DND-41 (cell line): ENCODE results near the gene H1-8.

ENCODE experiments used
- ATAC-seq: fragments of 200-7000 bp; cut with Tn5 transposase; 3 replicates; pipeline ENCODE4 v1.9.1; 2021; ENCODE audit warnings: low read depth; ENCODE audit not compliant: insufficient read depth
- DNase-seq: peaks from one replicate; pipeline ENCODE4 v3.0.0-alpha.2; 2020
- H2AFZ ChIP-seq: 2 replicates; pipeline ENCODE4 v1.6.0; 2012; ENCODE audit warnings: low read depth, low read length
- H3K27ac ChIP-seq: 2 replicates; pipeline ENCODE4 v1.5.1; 2012; ENCODE audit warnings: low read length, inconsistent platforms
- H3K27me3 ChIP-seq: fragments of 200-600 bp; sonication (generic); 2 replicates; pipeline ENCODE4 v1.6.0; 2012; ENCODE audit warnings: low read length, mild to moderate bottlenecking, inconsistent platforms; ENCODE audit not compliant: insufficient read depth, poor library complexity
- H3K36me3 ChIP-seq: 2 replicates; pipeline ENCODE4 v1.5.1; 2012; ENCODE audit warnings: low read length, inconsistent platforms; ENCODE audit not compliant: insufficient read depth
- H3K4me1 ChIP-seq: 2 replicates; pipeline ENCODE4 v1.5.1; 2012; ENCODE audit warnings: mild to moderate bottlenecking, low read length; ENCODE audit not compliant: insufficient read depth
- H3K4me2 ChIP-seq: 2 replicates; pipeline ENCODE4 v1.6.0; 2012; ENCODE audit warnings: mild to moderate bottlenecking, moderate library complexity, low read length, inconsistent platforms; ENCODE audit not compliant: insufficient read depth
- H3K4me3 ChIP-seq, 2 experiments: fragments of 200-600 bp in 1 of 2; shearing (Covaris generic) in 1 of 2; 2 replicates each; pipeline ENCODE4 v1.5.1; 2012 to 2016; ENCODE audit warnings: inconsistent platforms in 2 of 2, low read length in 2 of 2, mild to moderate bottlenecking in 2 of 2, low read depth in 1 of 2, moderate library complexity in 1 of 2
- H3K79me2 ChIP-seq: 2 replicates; pipeline ENCODE4 v1.6.0; 2012; ENCODE audit warnings: low read length, inconsistent platforms; ENCODE audit not compliant: insufficient read depth
- H3K9ac ChIP-seq: 2 replicates; pipeline ENCODE4 v1.6.0; 2012; ENCODE audit warnings: low read depth, mild to moderate bottlenecking, inconsistent platforms, low read length, moderate library complexity
- H3K9me3 ChIP-seq: 2 replicates; pipeline ENCODE4 v1.5.1; 2012; ENCODE audit warnings: low read length, moderate library complexity, mild to moderate bottlenecking, inconsistent platforms; ENCODE audit not compliant: insufficient read depth, severe bottlenecking
- H4K20me1 ChIP-seq: 2 replicates; pipeline ENCODE4 v1.6.0; 2012; ENCODE audit warnings: low read length; ENCODE audit not compliant: insufficient read depth
- CTCF ChIP-seq: IDR thresholded peaks from 2 replicates; pipeline ENCODE4 v1.5.1; 2012; ENCODE audit warnings: borderline replicate concordance, low read length, moderate library complexity, mild to moderate bottlenecking; ENCODE audit not compliant: poor library complexity, severe bottlenecking; ENCODE audit errors: extremely low read depth
- EZH2 ChIP-seq: IDR thresholded peaks from 3 replicates; pipeline ENCODE4 v1.6.1; 2012; ENCODE audit warnings: borderline replicate concordance, low read depth, mild to moderate bottlenecking, moderate library complexity, low read length, inconsistent platforms; ENCODE audit not compliant: severe bottlenecking

Gene H1-8

GRCh38 chr3:129539206-129539605 is 3.8 kb upstream of the H1-8 start:
- TF ChIP-seq CTCF: no peak
- TF ChIP-seq EZH2: no peak
- H2AFZ ChIP-seq: no peak overlapping the region

GRCh38 chr3:129540776-129541516 is 2.0 kb upstream of the H1-8 start:
- ATAC-seq: no peak
- no peak for DNase-seq
- Histone ChIP-seq H3K4me3 (no peak overlapping the region), H3K79me2 (no peaks in the 10 kb centered on the region), H4K20me1 (no peaks in the 10 kb centered on the region), H3K9ac (no peak overlapping the region), H3K36me3 (no peaks in the 10 kb centered on the region), H3K4me2 (no peak overlapping the region), H3K27me3 (no peaks in the 10 kb centered on the region), H3K27ac (no peak overlapping the region), H2AFZ (no peak overlapping the region), H3K4me1 (no peaks in the 10 kb centered on the region), H3K9me3 (no peaks in the 10 kb centered on the region)
- TF ChIP-seq CTCF (no peak), EZH2 (no peak)

More at GRCh38 chr3:129539206-129539605, 3.8 kb upstream of the H1-8 start:
- Histone ChIP-seq H3K27me3 (no peaks in the 10 kb centered on the region), H3K4me3 (no peak overlapping the region), H3K27ac (no peak overlapping the region), H3K36me3 (no peaks in the 10 kb centered on the region), H4K20me1 (no peaks in the 10 kb centered on the region), H3K4me1 (no peaks in the 10 kb centered on the region), H3K9ac (no peak overlapping the region), H3K9me3 (no peaks in the 10 kb centered on the region), H3K4me2 (no peak overlapping the region), H3K79me2 (no peaks in the 10 kb centered on the region)
- ATAC-seq (no peak), DNase-seq (no peak)

GRCh38 chr3:129542747-129543146 is 228 bp upstream of the H1-8 start:
- Histone ChIP-seq H3K9me3 (no peaks in the 10 kb centered on the region), H2AFZ (no peak overlapping the region), H3K27ac (no peak overlapping the region), H3K4me2 (no peak overlapping the region), H3K27me3 (no peaks in the 10 kb centered on the region), H3K4me3 (no peak overlapping the region), H3K9ac (no peak overlapping the region), H4K20me1 (no peaks in the 10 kb centered on the region), H3K79me2 (no peaks in the 10 kb centered on the region), H3K36me3 (no peaks in the 10 kb centered on the region), H3K4me1 (no peaks in the 10 kb centered on the region)
- no peak for ATAC-seq
- DNase-seq: no peak
- TF ChIP-seq CTCF (no peak), EZH2 (no peak)
